ENCODE measurements around the gene TNK2.
A peak's percentile ranks its signal among the peaks of the same experiment; 100 is the strongest.
"Not testable (repeated sequence)": the region's sequence is repeated elsewhere in the genome, so short reads cannot be mapped to it uniquely, and the experiment has no call there.

Gene TNK2

DNA sequence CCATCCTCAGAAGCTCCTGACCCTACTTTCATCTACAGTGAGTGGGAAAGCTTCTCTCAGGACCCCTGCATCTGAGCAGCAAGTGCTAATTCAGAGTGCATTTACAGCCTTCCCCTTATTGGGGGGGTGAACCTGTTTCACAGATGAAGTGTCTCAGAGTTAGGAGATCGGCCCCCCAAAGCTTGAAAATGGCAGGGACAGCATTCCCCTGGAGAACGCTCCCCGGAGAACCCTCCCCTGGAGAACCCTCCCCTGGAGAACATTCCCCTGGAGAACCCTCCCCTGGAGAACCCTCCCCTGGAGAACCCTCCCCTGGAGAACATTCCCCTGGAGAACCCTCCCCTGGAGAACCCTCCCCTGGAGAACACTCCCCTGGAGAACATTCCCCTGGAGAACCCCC lies 36.7 kb downstream of the TNK2 start:
- DNase-seq = not testable (repeated sequence)

DNA sequence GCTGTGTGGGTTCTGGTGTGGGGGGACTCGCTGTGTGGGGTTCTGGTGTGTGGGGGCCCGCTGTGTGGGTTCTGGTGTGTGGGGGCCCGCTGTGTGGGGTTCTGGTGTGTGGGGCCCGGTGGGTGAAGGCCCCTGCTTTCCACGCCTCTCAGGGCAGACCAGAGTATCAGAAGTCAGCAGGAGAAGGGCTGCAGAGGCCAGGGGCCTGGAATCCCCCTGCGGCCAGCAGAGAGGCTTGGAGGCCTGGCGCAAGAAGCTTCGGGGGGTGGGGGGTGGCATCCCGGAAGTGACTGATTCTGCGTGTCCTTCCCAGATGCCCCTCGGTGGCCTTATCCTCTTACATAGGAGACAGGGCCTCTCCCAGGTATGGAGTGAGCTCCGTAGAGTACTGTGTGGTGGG lies 37.4 kb downstream of the TNK2 start:
- no peak for DNase-seq

DNA sequence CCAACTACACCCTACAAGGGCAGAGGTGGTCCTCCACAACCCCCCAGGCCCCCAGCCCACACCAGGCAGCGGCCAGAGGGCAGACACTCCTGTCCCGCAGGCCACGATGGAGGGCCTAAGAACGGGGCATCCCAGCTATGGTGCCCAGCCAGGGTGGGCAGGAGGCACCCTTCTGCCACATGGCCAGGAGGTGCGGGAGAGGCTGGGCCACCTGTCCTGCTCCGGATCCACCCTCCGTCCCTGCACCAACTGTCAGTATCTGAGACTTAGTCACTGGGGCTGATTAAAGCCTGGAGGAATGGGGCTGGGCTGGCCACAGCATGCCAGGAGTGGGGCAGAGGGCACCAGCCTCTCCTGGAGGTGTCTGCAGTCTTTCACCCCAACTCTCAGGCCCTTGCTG lies 37.9 kb downstream of the TNK2 start:
- no peak for DNase-seq

DNA sequence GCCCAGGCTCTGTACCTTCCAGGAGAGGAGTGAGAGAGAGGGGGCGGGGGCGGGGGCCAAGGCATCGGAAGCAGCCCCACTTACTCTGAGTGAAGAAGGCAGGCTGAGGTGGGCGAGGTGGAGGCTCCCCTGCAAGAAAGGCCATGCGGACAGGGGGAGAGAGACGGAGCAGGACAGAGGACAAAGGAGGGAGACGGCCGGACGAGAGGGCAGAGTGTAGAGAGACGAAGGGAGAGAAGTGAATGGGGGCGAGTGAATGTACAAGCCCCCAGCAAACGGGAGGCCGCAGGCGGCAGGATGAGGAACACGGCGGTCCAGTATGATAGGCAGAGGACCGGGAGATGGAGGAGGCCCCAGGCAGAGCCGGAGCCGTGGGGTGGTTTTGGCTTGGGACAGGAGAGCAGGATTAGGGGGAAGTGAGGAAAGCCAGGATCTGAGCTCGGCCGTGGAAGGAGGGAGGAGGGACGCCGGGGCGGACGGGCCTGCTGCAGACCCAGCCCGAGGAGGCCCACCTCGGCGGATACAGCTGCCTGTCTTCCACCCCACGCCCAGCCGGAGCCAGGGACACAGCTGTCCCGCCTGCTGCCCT lies 38.8 kb downstream of the TNK2 start:
- DNase-seq = no peak

DNA sequence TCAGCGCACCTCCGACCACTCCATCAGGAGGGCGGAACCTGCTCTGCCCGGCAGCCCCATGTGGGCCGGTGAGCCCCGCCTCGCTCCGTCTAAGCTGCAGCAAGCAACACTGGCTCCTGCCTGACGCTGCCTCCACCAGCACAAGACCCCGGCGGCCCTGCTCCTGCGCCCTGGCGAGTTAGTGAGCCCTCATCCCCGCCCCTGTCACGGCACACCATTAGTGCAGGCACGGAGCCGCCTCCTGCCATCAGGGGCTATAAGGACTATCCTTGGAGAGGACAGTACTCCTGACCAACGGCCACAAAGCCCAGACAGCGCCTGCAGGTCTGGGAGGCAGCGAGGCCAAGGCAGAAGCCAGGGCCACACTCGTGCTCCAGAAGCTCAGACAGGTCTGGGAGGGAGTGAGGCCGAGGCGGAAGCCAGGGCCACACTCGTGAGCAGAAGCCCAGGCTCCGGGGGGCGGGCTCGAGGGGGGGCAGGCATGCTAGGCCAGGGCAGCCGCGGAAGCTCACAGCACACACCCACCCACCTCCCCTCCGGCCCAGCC lies 39.4 kb downstream of the TNK2 start:
- DNase-seq = no peak

DNA sequence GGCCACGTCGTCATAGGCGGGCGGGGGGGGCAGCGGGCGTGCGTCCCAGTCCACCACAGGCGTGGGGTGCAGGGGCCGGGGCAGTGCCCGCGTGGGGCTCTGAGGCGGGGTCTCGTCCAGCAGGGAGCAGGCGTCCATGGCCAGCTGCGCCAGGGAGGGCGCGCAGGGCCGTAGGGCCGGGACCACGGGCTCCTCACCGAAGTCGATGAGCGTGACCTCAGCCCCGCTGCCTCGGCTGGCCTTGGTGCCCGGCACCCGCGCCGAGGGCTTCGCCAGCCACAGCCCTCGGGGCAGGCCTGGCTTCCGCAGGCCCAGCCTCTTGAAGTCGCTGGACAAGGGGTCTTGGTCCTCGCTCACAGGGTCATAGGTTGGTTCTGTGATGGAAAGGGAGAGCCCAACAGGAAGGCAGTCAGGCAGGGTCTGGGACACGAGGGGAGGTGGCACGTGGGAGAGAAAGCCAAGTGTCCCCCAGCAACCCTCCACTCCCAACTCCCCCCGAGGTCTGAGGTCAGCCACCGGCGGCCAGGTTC lies 40.0 kb downstream of the TNK2 start:
- DNase-seq = no peak

DNA sequence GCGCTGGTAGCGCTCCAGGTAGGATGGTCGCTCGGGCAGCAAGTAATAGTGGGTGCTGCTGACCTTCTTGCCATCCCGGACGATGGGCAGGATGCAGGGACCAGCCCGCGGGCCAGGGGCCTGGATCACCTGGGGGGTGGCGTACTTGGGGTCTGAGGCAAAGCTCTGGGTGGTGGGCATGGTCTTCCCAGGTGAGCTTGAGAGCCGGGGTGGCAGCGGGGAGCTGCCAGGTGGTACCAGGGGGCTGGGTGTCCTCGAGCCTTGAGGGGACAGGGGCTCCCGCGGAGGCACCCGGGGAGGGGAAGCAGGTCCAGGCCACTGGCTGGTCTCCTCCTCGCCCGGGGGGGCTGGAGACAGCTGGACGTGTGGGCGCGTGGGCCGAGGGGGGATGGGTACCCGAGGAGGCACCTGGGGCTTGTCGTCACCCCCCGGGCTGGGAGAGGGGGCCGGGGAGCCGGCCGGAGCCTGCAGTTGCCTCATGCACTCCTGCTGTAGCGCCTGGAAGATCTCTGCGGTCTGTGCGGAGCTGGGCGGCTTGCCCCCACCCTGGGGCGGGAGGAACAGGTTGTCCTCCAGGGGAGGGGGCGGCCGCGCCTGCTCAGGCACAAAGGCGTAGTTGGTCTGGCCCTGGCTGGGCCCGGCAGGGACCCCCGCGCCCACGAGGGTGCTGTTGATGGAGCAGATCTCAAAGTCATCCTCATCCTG lies 40.6 kb downstream of the TNK2 start:
- no peak for DNase-seq

DNA sequence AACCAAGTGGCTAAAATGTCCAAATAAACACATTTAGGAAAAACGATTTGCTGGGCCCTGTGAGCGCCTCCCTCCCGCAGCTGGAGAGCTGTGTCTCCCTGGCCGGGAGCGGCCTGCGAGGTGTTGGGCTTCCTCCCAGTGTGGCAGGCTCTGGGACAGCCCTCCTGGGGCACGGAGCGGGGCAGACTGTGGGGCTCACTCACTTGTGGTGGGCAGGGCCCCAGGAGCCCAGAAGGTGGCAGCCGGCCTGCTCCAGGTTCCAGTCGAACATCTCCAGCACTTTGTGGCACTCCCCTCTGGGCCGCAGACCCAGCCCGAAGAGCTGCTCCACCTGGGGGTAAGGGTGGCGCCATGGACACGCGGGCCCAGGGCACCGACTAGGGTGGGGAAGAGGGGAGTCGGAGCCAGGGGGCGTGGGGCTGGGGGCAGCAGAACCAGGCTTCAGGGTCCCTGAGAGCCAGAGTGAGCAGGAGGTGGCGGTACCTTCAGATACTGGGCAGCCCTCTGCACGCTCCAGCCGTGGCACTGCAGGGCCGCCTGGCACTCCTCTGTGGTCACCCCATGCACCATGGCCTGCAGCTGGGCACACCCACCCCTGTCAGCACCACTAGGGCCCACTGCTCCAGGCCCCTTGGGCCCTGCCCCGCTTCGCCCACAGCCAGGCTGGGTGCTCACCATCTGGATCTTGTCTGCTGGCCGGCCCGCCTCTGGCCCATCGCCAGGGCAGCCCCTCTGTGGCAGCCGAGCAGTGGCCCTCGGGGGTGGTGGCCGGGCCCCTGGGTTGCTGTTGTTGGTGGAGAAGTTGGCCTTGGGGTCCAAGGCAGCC lies 41.5 kb downstream of the TNK2 start:
- DNase-seq = no peak

DNA sequence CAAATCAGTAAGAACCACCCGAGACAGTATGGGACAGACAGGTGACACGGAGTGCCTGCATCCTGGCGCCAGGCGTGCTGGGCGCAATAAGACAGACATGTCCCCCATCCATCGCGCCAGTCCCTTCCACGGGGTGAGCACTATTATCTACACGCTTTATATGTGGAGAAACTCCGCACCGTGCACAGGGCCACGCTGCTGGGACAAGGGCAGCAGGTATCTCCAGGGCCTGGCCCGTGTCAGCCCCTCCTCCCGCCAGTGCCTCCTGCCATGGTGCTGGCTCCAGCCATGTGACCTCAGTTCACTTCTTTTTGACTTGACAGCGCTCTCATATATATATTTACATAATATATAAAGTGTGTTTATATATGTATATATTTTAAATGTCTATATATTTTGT lies 42.6 kb downstream of the TNK2 start:
- no peak for DNase-seq

DNA sequence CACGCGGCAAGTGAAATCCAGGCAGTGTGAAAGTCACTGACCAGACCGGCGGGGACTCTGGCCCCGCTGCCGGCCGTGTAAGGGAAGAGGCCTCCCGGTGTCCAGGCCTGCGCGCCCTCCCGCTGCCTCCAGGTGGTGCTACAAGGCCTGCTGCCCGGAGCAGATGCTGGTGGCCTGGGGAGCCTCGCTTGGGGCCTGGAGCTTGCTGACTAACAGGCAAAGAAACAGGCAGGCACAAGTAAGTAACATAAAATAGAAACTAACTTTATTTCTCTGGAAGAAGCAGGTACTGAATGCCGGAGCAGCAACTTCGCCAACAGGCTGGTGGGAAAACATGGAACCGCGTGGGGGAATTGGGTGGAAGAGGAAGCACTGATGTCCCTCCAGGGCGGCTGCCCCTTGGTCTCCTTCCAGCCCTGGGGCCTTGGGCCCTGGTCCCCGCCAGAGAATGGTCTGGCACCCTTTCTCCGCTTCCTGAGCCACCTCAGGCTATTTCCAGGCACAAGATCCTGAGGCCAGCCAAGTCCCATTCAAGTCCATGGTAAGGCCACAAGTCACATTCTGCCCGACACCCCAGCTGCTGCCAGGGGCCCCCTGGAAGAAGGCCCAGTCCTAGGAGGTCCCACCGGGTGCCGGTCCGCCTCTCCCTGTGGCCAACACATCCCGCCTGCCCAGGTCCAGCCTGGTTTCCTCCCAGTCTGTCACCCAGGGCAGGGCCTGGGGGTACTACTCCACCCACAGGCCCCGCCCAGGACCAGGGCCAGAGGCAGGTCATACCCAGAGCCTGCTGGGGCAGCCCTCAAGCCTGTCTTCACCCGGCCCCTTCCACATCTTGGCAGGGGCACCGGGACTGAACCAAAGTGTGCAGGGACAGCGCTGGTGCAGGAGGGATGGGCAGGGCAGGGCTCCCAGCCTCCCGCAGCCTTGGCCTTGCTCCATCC lies 45.0 kb downstream of the TNK2 start:
- DNase-seq = peak; percentile 64

DNA sequence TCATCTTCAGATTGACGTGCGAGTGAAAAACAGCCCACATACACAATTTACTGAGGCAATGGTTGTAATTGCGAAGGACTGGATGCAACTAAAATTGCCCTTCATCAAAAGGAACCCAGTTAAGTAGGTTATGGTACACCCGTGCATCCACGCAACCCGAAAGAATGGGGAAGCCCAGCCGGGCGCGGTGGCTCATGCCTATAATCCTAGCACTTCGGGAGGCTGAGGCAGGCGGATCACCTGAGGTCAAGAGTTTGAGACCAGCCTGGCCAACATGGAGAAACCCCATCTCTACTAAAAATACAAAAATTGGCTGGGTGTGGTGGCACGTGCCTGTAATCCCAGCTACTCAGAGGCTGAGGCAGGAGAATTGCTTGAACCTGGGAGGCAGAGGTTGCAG lies 46.0 kb downstream of the TNK2 start:
- not testable (repeated sequence) for DNase-seq

DNA sequence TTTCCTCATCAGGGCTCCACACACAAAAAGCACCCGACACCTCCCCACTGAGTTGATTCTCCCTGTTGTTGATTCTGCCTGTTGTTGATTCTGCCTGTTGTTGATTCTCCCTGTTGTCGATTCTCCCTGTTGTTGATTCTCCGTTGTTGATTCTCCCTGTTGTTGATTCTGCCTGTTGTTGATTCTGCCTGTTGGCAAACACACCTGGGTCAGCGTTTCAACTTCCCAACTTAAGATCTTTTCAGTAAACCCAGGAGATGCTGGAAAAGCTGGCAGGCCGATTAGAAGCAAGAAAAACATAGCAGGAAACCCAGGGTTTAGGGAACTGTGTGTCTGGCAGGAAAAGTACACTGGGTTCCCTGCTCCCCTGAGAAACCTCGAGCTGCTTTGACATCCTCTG lies 47.9 kb downstream of the TNK2 start:
- DNase-seq = no peak

DNA sequence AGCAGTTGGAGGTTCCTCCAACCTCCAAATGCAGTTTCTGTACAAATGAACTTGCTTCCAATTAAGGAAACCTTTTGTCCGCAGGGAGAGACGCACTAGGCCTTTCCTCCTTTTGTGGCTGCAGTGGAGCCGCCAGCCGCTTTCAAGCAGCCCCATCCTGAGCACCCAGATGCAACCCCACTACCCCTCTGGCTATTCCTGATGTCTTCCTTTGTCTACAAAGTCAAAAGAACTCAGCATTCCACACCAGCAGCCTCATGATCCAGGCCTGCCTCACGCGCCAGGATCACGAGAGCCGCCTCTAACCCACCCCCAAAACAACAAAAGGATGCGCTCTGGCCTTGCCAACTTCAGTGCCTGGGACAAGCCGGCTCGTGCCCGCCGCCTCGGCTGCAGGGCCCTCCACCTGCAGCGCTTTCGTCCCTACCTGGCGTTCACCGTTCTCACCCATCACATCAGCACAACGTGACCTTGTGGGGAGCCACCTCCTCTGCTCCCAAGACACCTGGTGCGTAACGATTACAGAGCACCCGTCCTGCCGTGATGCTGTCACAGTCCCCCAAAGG lies 48.4 kb downstream of the TNK2 start:
- DNase-seq = no peak

DNA sequence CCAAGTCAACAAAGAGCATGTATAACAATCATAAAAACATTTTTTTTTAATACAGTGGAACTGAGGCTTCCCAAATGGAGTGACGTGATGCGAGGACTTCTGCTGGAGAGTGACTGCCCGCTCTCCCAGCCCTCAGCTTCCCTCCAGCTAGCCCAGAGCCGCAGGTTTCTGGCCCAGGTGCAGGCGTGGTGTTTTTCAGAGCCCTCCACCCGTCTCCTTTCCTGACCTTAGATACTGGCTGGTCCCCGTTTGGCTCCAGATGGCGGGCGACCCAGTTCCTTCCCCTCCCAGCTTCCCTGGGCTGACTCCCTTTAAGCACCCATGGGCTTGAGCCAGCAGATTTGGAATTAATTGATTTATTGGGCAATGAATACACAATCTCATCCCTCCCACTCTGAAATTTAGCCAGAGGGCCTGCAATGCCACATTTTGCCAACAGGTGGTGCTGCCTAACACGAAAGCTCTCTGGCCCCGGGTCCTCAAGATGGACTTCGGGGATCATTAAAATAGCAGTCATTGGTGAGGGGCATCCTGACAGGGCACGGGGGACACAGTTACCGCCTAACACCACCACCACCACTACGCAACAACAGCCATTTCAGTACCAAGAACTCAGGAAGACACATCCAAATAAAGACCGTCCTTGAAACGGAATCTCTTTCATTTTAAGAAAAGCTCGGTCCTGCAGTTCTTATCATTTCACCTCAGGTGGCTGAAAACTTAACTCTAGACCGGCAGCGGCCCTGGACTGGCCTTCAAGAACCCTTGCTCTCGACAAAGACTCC lies 49.1 kb downstream of the TNK2 start:
- DNase-seq = peak; percentile 61

DNA sequence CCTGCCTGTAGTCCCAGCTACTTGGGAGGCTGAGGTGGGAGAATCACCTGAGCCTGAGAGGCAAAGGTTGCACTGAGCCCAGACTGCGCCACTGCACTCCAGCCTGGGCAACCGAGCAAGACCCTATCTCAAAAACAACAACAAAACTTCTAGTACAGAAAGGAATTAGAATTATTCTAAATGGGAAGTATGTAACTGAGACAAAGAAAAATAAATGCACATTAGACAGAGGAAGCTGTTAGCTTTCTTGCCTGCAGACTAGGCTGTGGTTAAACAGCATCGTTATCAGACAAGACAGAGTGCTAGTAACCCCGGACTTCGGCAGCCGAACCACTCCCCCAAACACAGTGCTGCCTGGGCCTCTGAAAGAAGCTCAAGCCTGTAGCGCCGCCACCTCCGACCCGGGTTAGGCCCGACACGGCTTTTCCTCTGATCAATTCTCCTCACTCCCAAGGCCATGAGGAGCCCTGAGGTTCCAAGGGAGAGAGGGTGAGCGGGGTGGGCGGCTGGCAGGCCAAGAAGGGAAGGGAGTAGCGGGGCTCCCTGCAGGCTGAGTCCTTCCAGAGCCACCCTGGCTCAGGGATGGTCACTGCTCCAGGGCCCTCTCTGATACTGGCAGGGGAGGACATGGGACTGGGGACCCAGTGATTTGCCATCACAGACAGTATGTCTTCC lies 51.8 kb downstream of the TNK2 start:
- no peak for DNase-seq

DNA sequence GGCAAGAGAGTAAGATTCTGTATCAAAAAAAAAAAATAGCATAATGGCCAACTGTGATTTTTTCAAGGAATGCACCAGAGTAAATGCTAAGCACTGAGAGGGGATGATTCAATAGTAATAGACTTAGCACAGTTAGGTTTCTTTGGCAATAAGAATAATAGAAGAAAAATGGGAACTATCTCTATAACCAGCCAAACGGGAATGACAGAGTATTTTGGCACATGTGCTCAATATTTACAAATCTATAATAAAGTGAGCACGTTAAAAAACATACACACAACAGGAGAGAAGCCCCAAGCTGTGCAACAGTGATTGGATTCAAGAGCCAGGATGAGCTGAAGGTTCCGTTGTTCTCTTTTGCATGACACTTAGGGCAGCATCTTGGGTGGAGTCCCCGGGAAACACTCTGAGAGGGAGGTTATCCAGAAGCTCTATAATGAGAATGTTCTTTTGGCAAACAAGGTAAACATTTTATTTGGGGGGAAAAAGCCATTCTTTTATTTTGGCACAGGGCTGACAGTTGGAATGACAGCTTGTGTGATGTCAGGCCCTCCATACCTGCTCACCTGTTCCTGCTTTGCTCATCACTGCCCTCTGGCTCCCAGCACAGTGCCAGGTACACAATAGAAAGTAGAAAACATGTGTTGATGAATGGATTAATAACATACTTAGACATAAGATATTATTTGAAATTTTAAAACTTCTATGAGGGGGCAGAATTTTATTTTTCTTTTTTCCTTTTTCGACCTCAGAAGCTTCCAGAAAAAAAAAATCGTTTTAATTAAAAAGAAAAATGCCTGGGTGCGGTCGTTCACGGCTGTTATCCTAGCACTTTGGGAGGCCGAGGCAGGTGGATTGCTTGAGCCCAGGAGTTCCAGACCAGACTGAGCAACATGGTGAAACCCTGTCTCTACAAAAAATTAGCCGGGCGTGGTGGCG lies 52.6 kb downstream of the TNK2 start:
- DNase-seq = no peak

DNA sequence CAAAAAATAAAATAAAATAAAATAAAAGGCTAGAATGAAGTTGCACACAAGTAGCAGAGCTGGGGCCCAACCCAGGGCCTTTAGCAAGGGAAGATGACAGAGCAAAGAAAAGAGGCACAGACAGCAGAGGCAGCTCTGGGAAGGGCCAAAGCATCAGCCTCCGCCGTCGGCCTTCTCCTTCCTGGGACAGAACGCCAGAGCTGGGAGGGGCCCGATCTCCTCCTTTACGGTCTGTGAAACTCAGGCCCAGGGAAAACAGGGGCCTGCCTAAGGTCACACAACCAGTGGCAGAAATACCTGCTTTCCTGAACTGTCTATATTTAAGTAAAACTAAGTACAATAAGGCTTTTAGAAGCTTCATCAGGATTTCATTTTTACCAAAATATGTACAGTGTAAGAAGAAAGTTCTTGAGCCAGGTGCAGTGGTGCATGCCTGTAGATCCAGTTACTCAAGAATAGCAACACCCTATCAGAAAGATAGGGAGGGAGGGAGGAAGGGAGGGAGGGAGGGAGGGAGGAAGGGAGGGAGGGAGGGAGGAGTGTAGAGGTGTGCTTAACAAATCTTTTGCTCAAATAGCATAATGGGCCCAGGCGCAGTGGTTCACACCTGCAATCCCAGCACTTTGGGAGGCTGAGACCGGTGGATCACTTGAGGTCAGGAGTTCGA lies 53.6 kb downstream of the TNK2 start:
- peak; percentile 38 for DNase-seq

DNA sequence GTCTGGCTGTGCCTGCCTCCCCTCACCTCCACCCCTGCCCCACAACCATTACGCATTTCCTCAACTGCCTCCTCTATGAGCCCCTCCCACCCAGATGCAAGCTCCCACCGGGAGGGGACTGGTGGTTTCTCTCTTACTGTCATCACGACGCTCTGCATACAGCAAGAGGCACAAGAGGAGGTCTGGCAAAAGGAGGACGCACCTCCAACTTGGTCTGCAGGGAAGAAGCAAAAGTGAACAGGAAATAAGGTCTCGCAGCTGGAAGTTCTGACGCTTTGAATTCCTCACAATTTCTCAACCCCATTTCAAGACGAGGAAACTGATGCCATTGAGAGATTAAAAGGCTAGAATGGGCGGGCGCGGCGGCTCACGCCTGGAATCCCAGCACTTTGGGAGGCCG lies 54.4 kb downstream of the TNK2 start:
- no peak for DNase-seq
